DMS53 treated with DMSO at 0.1 percent for 48 hours (cell line): ENCODE data around the gene LRRC45.

Source experiments
- DNase-seq: peaks from one replicate; lab custom pipeline; 2025; ENCODE audit not compliant: unreplicated experiment; lab: John Stamatoyannopoulos, UW

Gene LRRC45

GRCh38 chr17:81993729-81994592 is 29.1 kb upstream of the LRRC45 start:
- no peak for DNase-seq

GRCh38 chr17:81994593-81995462 is 28.3 kb upstream of the LRRC45 start:
- DNase-seq: peak; percentile 22

- no peak for DNase-seq
These were observed 27.5 kb upstream of the LRRC45 start for GRCh38 chr17:81995463-81996231.

- DNase-seq: no peak
These were observed 26.8 kb upstream of the LRRC45 start for GRCh38 chr17:81996232-81996756.

GRCh38 chr17:81996757-81997441 is 26.2 kb upstream of the LRRC45 start:
- no peak for DNase-seq

- no peak for DNase-seq
These were observed 24.9 kb upstream of the LRRC45 start for GRCh38 chr17:81998212-81998611.

GRCh38 chr17:81998691-81999438 is 24.2 kb upstream of the LRRC45 start:
- DNase-seq: no peak

GRCh38 chr17:81999587-81999975 is 23.5 kb upstream of the LRRC45 start:
- DNase-seq: no peak

- DNase-seq: no peak
These were observed 22.9 kb upstream of the LRRC45 start for GRCh38 chr17:81999976-82000802.

- DNase-seq: no peak
These were observed 22.1 kb upstream of the LRRC45 start for GRCh38 chr17:82000803-82001570.

GRCh38 chr17:82001571-82002056 is 21.5 kb upstream of the LRRC45 start:
- no peak for DNase-seq

GRCh38 chr17:82003411-82004381 is 19.4 kb upstream of the LRRC45 start:
- no peak for DNase-seq

- DNase-seq: no peak
These were observed 18.3 kb upstream of the LRRC45 start for GRCh38 chr17:82004517-82005455.

- DNase-seq: no peak
These were observed 17.3 kb upstream of the LRRC45 start for GRCh38 chr17:82005701-82006348.
